Measurements from ENCODE around the gene HOXD11.

HOXD11 gene

DNA sequence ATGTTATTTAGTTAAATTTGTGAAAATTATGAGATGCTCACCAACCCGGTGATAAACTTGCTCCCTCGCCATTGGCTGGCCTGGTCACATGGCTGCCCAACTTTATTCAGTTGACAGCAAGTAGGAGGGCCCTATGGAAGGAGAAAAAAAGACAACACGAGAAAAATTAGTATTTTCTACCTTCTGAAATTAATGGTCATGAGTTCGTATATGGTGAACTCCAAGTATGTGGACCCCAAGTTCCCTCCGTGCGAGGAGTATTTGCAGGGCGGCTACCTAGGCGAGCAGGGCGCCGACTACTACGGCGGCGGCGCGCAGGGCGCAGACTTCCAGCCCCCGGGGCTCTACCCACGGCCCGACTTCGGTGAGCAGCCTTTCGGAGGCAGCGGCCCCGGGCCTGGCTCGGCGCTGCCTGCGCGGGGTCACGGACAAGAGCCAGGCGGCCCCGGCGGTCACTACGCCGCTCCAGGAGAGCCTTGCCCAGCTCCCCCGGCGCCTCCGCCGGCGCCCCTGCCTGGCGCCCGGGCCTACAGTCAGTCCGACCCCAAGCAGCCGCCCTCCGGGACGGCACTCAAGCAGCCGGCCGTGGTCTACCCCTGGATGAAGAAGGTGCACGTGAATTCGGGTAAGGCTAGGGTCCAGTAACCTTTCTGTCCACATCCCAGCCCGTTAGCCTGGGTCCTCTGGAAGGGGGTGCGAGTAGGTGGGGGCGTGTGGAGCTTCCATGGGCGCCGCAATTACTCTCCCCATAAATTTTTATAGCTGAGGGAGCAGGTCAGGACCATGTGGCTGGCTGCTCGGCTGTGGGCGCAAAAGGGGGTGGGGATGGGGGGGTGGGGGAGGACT is 44.6 kb downstream of the HOXD11 start, which contains the start of gene HOXD4:
Gene HOXD4, plus strand, starts transcription at position 109 of the 846 bp plus-strand sequence. Its CDS starts 84 bp downstream, at position 193.
- DNase-seq = no peak

DNA sequence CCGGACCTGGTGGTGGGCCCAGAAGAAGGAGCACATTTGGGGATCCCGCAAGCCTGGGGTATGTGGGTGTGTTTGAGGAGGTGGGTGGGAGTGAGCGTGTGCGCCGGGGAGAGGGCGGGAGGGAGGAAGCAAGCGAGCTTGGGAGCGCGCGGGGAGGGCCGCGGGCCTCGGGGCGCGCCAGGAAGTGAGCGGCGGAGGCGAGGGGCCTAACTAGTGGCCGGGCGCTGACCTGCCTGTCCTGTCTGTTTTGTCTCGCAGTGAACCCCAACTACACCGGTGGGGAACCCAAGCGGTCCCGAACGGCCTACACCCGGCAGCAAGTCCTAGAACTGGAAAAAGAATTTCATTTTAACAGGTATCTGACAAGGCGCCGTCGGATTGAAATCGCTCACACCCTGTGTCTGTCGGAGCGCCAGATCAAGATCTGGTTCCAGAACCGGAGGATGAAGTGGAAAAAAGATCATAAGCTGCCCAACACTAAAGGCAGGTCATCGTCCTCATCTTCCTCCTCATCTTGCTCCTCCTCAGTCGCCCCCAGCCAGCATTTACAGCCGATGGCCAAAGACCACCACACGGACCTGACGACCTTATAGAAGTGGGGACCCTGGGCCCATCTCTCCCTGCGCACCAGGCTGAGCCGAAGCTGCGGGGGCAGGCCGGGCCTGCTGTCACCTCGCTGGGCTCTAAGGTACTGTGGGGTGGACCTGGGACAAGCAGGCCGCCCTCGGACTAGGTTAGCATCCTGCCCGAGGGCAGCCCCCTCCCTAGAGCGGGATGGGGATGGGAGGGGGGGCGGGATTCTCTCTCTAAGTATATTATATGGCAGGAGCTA is 45.5 kb downstream of the HOXD11 start:
- no peak for DNase-seq

DNA sequence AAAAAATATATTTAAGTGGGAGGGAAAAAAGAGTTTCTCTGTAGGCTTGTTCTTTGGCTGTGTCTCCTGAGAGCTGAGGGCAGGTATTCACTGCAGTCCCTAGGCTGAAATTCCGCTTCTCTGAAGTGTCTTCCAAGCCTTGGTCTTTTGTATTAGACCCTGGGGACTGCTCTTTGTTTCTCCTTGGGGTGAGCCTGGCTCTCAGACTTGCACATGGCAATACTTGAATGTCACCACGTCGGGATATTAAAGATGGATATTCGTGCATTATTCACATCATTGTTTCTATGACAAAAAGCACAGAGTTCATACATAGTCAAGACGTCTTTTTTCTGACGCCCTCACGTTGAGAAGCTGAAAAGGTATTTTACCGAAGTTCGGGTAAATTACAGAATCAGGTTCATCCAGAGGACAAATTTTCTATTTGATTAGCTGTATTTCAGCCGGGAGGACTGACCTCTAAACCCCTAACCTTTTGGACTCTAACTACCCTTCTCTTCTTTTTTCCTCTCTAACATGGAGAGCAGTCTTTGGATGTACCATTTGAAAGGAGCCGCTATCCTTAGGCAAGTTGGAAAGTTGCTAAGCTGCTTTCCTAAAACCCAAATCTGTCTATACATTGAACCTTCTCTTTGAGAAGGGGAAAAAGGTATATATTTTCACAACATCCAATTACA is 47.6 kb downstream of the HOXD11 start:
- no peak for DNase-seq

DNA sequence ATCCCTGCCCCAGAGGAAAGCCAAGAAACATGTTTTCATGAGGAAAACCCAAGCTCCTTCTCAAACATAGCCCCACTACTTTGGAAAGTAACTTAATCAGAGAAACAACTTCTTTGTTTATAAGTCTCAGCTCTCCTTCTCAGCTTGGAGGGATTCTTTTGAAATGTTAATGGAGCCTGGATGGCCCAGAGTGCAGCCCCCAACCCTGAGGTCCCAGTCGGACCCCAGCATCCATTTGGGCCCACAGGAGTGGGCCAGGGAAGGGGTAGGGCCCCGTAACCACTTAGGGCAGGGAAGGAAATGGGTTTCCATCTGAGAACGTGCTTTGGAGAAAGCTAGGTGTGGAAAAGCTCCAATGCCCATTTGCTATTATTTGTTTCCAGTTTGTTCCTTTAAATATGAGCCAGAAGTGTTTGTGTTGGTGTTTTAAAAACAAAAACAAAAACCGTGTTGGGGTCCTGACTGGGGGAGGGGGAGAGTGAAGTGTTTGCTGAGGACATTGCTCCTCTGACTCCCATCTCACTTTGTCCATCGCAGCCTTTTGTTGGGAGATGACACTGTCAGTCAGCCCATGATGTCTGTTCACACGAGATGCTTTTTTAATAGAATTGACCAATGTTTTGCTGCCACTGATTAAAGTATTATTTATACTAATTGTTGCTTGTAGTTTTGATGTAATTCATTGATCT is 48.4 kb downstream of the HOXD11 start:
- DNase-seq = no peak

DNA sequence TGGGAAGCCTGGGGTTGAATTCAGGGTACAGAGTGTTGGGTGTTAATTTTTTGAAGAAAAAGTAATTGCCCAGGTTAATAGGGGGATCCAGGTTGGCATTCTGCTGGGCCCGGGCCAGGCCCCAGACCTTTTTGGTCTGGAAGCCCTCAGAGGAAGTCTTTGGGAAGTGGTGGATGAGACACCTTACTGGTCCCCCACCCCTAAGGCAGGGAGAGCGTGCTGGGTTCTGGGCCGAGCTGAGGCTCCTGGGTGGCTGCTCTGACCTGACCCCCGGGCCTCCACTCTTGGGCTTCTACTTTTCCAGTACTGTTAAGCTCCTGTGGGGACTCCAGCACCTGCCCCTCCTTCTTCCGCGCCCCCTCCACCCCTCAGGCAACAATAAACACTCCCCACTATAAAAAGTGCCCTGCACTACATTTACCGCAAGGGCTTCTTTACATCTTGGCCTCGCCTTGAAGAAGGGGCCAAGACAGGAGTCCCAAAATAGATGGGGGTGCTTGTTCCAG is 49.3 kb downstream of the HOXD11 start:
- no peak for DNase-seq

DNA sequence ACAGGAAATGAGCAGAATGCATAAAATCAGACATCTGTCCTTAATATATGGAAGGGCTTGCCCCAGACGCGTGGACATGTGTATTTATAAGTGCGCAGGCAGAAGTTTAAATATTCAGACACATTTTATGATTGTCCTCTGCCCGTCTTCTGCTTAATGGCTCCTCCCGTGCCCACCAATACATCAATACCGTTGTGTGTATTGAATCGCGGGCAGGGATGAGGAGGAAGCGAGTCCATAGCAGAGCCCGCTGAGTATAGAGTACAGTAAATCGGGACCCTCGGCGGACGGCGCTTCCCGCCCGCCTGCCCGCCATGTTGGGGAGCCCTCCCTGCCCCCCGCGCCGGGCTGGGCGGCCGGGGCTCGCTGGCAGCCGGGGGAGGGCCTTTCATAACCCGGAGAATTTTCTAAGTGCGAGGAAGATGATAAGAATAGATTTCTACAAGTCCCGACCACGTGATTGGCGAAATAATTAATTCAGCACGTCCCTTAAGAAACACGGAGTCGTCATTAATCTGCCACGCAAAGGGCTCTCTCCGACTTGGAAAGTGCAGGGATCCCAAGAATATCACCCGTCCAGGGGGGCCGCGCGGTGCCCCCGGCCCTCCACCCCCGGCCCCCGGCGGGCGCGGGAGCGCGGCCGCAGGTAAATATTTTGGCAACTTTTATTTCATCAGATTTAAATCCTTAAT is 49.9 kb downstream of the HOXD11 start, which contains the start of gene HOXD3:
Gene HOXD3, plus strand, starts transcription at position 501 of the 692 bp plus-strand sequence. CDS start 11,808 bp downstream, outside the sequence.
- no peak for DNase-seq

DNA sequence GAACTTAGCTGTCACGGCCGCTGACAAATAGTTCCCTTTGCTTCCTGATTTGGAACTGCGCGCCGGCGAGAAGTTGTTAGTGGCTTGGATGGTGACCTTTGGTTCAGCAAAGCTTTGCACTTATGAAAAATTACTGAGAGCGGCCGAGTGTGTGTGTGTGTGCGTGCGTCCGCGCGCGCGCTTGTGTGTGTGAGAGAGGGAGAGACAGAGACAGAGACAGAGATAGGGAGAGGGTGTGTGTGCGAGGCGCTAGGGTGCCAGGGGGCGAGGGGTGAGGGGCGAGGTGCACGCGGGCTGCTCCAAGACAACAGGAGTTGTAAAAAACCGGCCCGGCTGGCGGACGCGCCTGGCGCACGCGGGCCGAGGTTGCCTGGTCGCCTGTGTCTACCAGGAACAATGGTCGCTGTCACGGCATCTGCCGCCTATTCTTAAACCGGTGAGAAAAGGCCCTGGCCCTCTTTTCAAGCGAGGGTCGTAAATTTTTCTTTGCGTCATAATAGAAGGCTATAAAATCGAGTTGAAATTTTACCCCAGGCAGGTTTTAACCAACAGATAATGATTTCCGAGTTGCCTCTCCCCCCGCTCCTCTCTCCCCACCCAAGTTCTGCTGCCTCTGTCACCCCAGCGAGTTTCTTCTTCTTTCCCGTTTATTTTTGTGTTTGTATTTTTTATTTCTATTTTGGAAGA is 50.6 kb downstream of the HOXD11 start:
- DNase-seq = no peak

DNA sequence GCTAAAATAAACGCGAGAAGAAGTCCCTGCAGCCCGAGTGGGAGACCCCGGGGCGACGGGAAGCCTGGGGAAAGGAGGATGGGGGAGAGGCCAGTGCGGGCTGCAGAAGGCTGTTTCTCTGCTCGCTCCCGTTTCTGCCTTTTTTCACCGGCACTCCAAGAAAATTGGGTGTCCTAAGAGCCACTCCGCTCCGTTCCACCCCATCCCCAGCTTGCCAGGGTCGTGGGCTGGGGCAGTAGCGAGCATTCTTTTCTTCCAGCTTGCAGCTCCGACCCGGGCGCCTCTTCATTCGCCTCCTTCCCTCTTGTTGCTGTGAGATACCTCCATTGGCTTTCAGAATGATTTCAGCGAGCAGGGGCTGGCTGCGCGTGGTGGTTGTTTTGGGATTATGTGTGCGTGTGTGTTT is 51.1 kb downstream of the HOXD11 start:
- no peak for DNase-seq

DNA sequence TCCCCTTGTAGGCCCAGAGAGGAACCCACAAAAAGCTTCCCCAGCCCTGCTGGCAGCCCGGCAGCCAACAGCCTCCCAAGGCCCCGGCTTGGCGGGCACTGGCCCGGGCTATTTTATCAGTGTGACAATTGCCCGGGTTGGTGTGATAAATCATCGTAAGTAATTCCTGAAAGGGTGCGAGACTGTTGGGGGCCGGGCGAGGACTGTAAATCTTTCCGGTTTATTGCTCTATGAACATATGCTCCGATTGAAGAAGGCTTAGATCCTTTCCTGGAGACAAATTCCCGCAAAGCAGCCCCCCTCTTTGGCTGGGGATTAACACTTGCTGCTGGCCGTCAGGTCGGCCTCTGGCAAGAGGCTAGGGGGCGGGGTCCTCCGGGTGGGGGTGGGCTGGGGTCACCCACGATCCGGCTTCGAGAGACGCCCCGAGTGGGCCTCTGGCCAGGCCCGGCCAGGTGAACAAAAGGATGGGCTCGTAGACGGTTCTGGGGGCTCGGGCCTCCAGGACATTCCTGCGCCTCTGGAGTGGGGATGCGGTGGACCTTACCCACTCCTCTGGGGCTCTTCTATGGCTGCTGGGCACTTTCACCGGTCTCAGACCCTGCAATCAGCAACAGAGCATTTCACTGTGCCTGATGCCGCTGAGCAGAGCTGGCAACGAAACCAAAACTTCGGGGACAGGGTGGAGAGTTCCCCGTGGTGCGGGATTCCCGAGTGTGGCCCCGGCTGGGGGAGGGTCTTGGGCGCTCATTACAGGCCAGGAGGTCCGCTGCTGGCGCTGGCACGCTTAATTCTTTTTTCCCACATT is 52.0 kb downstream of the HOXD11 start:
- no peak for DNase-seq

Data from hematopoietic multipotent progenitor cell treated with erythropoietin and hydrocortisone succinate and interleukin-3 and kit ligand, for 6 days (in vitro differentiated cells).